HG02884 (cell line): ENCODE results near the gene RRAS2.
"Not testable (repeated sequence)": the region's sequence is repeated elsewhere in the genome, so short reads cannot be mapped to it uniquely, and the experiment has no call there.

Experiments
- ATAC-seq: cut with Tn5 transposase; IDR thresholded peaks from one replicate; pipeline ENCODE4 v1.9.1; 2021; ENCODE audit warnings: mild to moderate bottlenecking, moderate library complexity; ENCODE audit not compliant: unreplicated experiment

RRAS2 gene

DNA sequence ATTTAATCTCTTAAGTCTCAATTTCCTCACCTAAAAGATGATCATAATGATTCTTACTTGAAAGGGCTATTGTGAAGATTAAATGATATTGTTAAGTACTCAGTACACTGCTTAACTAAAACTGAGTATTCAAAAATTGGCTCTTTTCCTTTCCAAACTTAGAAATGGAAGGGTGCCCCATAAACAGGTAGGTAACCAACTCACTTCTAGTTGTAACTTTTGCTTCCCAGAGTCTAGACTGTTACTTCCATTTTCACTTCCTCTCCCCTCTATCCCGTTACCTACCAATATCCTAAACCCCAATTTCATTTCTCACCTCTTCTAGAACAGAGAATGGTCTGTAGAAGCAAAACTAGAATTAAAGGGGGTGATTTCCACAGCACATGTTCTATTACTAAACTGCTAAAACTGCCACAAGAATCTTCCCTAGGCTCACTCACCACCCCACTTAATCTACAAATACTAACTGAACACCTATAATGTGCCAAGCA, 50.0 kb downstream of the RRAS2 start:
- no peak for ATAC-seq

DNA sequence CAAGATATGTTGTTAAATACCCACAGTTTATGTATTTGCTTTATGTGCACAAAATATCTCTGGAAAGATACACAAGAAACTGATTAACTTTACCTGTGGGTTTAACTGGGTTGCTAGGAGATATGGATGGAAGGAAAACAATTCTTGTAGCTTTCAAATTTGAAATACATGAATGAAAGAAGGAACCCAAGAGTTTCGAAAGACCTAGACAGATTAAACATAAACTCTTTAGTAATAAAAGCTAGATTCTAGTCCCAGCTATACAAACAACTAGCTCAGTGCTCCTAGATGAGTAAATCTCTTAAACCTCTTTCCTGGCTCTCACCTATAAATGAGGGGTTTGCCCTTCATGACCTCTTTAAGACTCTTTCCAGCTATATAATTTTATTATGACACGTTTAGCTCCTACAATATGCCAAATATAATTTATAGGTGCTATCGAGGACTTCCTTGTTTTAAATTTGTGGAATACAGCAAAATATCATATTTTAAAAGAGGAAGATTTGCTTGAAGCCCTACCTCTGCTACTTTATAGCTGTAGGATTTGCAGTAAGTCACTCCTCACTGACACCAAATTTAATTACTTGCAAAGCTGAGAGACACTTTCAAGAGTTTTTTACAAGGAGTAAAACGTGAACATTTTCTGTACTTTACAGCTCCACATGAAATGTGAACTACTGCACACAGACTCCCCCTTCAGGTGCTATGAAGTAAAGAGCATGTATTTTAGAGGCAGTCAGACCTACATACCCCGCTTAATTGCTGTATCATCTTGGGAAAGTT, 50.7 kb downstream of the RRAS2 start:
- peak; percentile 45 for ATAC-seq

GRCh38 chr11:14306481-14306880, 52.5 kb downstream of the RRAS2 start:
- no peak for ATAC-seq

- ATAC-seq: no peak
Measured at GRCh38 chr11:14305649-14306048, 53.3 kb downstream of the RRAS2 start.

- ATAC-seq: no peak
Measured at GRCh38 chr11:14304601-14305000, 54.4 kb downstream of the RRAS2 start.

- peak; percentile 59 for ATAC-seq
Measured at GRCh38 chr11:14300661-14301304, 58.2 kb downstream of the RRAS2 start.

- no peak for ATAC-seq
Measured at GRCh38 chr11:14299921-14300320, 59.1 kb downstream of the RRAS2 start.

- no peak for ATAC-seq
Measured at GRCh38 chr11:14290422-14290821, 68.6 kb downstream of the RRAS2 start.

DNA sequence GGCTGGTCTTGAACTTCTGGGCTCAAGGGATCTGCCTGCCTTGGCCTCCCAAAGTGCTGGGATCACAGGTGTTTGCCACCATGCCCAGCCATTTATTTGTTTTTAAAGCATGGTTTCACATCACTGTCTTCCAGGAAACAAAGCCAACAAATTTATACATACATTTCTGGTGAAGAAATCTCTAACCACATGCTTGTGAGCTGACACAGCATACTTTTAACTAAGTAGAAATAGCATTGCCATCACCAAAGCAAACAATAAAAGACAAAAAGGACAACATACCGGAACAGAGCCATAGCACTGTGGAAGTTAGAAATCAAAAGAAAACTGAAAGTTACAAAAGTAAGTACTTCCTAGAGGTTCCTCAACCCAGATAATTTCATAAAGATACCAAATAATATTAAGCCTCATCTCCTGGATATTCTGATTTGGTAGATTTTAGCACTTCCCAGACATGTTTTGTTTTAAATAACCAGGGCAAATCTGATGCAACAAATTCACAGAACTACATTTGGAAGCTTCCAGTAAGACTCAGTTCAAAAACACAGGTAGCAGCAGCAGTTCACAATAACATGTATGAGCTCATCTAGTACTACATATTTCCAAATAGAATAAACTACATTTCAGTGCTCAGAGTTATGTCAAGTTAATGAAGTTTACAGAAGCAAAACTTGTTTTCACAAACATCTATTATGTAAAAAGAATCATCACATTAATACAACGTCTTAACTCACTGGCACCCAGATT, 70.6 kb downstream of the RRAS2 start:
- ATAC-seq: no peak

GRCh38 chr11:14278869-14279268, 80.1 kb downstream of the RRAS2 start:
- not testable (repeated sequence) for ATAC-seq

DNA sequence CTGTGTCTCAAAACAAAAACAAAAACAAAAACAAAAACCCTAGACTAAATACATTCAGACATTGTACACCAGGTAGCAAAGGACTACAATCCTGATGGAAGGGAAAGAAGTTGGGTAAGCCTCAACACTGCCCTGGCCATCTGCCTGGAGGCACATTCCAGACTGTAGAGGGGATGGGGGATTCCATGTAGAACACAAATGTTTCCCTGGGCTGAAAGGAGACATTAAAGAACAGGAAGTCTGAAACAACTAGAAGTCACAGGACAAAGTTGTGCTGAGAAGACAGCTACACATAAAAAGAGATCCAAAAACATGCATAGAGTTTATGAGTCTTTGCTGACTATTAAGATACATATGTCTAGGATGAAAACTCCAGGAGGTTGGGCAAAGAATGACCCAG, 83.9 kb downstream of the RRAS2 start:
- no peak for ATAC-seq

DNA sequence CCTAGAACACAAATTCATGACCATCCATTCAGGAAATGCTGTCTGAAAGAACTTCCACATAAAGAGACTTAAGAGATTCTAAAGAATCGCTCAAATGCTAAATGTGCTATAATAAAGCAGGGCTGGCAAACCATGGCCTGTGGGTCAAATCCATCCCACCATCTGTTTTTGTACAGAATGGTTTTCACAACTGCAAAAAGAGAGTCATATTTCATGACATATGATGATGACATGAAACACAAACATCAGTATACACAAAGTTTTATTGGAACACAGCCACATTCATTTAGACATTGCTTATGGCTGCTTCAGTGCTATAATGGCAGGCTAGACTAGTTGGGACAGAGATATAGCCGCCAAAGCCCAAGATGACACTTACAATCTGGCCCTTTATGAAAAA, 85.1 kb downstream of the RRAS2 start:
- no peak for ATAC-seq

DNA sequence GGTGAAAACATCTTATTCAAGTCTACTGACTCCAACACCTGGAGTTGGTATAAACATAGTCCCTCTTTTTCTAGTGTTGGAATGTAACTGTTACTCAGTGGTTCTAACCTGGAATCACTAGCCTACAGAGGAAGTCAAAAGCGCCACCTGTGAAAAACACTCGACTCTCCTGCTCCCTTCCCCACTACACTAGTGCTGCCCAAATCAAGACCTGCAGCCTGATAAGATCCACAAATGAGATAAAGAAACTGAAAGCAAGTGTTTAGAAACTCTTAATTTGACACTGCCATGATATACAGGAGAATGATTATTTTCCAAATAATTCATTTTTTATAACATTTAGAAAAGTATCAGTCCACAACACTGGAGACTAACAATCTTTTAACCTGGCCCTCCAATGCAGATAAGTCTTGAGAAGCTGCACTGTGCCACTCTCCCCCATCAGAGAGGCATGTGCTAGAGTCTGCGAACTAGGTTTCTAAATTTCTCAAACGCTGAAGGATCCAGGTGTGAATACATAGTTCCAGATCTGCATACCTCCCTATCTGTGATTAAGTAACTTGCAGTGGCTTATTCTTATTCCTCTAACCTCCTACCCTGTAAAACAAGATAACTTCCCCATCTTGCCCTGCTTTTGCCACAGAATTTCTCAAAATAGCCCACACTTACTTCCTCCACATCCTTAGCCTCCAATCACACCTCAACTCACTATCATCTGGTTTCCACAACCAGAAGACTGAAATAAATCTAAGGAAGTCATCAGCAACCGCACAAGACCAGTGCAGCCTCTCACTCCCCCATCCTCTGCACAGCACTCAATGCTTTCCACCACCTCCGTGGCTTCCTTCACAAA, 88.1 kb downstream of the RRAS2 start:
- ATAC-seq: peak; percentile 66

DNA sequence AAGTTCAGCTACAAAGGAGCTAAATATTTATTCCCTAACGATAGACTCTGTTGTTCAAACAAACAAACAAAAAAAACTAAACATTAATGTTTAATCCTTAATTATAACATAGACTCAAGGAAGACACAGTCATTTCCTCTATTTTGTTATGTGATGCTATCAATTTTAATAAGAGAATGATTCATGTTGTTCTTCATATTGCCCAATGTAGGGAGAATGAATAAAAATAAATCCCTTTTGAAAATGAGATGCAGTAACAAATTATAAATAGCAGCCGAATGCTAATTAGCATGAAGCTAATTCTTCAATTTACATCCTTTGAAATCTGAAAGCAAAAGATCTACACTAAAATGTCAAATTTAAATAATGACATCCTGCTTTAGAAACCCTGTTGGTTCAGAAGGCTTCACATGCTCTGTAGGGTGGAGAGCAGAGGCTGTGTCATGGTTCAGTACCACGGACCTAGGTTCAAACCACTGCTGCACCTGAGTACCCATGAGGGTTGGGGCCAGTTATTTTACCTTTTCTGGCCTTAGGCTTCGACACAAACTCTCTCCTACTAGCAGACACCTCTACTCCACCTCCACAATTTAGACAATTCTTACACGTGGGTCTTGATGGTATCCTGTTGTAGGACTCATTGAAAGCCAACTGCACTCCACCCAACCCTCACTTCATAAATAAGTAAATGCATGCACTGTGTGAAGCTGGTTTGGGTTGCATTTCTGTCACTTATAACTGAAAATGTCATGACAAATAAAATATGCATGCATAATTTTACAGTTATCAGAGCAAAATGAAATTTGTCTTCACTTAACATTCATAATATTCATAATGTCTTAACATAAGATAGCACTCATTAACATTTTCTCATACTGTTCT, 89.0 kb downstream of the RRAS2 start:
- no peak for ATAC-seq

GRCh38 chr11:14267861-14268635, 90.9 kb downstream of the RRAS2 start:
- ATAC-seq: no peak

DNA sequence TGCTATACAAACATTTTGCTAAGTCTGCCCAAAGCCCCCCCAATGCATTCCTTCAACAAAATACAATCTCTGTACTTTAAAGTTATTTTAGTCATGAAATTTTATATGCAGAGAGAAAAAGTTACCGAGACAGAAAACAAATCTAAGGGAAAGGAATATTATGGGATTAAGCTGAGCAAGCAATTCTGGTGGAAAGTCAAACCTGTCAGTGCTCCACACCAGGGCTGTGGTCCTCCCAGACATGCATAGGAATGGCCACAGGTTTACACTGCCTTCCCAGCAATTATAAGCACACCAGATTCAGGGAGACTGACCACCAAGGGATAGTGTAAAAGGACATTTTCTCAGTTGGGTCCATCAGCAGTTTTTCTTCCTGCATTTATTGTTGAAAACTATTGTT, 92.4 kb downstream of the RRAS2 start:
- no peak for ATAC-seq

GRCh38 chr11:14264966-14265365, 94.0 kb downstream of the RRAS2 start:
- no peak for ATAC-seq

DNA sequence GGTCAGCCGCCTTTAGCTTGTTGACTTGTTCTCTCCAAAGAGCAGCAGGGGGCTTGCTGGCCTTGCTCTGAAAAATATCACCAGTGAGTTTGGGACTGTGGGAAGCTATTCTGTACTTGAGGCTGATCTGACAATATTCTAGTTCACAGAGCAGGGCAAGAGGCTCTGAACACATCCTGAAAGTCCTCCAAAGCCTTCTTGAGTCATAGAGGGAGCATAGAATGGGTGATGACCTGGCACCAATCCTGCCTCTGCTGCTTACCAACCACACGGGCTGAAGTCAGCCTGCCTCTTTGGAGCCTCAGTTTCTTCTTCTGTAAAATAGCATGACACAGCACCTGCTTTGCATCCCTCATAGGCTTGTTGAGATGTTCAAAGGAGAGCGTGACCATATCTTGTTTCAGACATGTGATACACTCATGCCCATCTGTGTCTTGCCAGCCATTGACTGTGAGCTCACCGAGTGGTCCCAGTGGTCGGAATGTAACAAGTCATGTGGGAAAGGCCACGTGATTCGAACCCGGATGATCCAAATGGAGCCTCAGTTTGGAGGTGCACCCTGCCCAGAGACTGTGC, 96.6 kb downstream of the RRAS2 start:
- no peak for ATAC-seq

DNA sequence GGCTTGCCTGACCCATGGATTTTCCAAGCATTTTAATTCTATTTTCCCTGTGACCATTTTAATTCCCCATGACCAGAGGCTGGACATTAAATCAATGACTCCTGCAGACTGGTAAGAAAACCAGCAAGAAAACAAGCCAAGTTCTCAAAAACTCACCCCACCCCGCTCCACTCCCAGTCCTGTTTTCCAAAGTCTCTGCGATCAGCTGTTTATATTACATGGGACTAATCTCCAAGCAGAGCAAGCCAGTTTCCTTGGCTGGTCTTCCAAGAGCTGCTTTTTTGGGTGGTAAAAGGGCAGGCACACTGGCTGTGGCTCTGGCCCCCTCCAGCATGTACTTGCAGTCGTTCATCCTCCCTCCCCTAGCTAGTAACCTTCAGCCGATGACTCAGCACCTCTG, 97.9 kb downstream of the RRAS2 start:
- ATAC-seq: no peak
